Stimulated activated CD8-positive, alpha-beta memory T cell treated with anti-CD3 and anti-CD28 coated beads, Interleukin-12 subunit alpha, Interleukin-12 subunit beta, amount 100 ng/mL, for 24 hours (primary cell): Measurements from ENCODE around the gene FANCE.
A peak's percentile ranks its signal among the peaks of the same experiment; 100 is the strongest.

Experiments used
- DNase-seq: peaks from one replicate; pipeline ENCODE4 v3.0.0-alpha.2; 2020; ENCODE audit errors: extremely low read depth

FANCE gene, protein sequence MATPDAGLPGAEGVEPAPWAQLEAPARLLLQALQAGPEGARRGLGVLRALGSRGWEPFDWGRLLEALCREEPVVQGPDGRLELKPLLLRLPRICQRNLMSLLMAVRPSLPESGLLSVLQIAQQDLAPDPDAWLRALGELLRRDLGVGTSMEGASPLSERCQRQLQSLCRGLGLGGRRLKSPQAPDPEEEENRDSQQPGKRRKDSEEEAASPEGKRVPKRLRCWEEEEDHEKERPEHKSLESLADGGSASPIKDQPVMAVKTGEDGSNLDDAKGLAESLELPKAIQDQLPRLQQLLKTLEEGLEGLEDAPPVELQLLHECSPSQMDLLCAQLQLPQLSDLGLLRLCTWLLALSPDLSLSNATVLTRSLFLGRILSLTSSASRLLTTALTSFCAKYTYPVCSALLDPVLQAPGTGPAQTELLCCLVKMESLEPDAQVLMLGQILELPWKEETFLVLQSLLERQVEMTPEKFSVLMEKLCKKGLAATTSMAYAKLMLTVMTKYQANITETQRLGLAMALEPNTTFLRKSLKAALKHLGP

DNA sequence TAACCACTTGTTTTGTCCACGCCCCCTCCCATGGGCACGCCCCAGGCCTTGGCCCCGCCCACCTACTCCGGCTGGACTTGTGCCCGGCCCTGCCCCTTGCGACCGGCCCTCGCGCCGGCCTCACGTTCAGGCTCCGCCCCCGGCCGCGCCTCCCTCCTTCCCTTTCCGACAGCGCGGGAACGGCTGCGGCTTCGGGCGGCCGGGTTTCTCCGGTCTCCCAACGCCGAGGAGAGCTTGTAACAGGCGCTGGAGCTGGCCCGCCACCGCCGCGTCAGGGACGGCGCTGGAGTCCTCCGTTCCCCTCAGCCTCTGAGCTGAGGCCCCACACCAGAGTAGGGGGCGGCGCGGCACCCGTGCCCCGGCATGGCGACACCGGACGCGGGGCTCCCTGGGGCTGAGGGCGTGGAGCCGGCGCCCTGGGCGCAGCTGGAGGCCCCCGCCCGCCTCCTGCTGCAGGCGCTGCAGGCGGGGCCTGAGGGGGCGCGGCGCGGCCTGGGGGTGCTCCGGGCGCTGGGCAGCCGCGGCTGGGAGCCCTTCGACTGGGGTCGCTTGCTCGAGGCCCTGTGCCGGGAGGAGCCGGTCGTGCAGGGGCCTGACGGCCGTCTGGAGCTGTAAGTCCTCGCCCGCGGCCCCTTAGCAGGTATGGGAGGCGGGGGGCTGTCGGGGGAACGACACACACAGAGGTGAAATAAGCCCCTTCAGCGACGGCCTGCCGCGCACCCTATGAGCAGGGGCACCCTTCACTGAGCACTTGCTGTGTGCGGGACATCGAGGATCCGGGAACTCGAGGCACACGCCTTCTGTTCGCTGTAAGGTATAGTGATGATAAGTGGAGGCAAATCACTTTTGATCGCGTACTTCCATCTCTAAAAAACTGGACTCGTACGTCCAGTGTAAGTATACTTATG is at the start of gene FANCE:
TSS of gene FANCE (plus strand) at position 156 of the 908 bp plus-strand sequence. CDS start at position 364, 208 bp downstream.
- DNase-seq, result peak; percentile 82

DNA sequence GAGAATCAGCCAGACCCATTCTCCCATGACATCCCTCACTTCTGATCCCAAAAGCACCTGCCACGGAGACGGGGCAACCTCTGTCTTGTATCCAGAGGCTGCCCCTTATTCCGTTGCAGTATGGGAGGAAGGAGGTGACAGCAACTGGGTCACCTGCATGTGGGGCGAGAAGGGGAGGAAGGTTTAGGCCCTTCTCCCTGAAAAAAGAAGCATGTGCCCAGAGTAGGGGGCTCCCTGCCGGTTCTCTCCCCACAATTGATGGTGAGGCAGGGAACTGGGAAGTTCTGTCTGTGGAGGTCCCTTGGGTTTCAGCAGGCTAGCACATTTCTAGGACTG is 49.3 kb upstream of the FANCE start:
- DNase-seq, result no peak

GRCh38 chr6:35403544-35404442 is 48.3 kb upstream of the FANCE start:
- DNase-seq, result no peak

GRCh38 chr6:35406711-35407485 is 45.2 kb upstream of the FANCE start:
- DNase-seq, result no peak

DNA sequence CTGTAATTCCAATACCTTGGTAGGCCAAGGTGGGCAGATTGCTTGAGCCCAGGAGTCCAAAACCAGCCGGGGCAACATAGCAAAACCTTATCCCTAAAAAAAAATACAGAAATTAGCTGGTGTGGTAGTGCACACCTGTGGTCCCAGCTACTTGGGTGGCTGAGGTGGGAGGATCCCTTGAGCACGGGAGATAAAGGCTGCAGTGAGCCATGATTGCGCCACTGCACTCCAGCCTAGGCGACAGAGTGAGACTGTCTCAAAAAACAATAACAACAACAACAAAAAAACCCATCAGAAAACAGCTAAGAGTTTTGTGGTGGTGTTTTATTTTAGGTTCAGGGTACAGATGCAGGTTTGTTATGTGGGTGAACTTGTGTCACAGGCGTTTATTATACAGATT is 42.9 kb upstream of the FANCE start:
- no peak for DNase-seq

GRCh38 chr6:35410131-35410530 is 42.0 kb upstream of the FANCE start:
- DNase-seq, result no peak

GRCh38 chr6:35411066-35411465 is 41.1 kb upstream of the FANCE start:
- DNase-seq, result no peak

GRCh38 chr6:35412102-35412501 is 40.0 kb upstream of the FANCE start:
- no peak for DNase-seq

DNA sequence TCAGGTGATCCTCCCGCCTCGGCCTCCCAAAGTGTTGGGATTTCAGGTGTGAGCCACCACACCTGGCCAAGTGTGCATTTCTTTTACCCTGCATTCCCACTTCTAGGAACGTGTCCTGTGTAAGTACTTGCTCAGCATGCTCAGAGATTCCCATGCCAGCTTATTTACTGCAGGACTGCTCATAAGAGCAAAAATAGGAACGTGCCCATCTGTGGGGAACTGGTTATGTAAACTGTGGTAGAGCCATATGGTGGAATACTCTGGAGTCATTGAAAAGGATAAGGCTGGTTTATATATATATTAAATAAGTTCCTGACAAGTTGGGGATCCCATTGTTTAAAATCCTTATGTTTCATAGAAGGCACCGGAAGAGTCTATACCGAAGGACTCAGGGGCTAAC is 38.2 kb upstream of the FANCE start:
- no peak for DNase-seq

- no peak for DNase-seq
These were observed 36.9 kb upstream of the FANCE start for GRCh38 chr6:35415065-35415891.

DNA sequence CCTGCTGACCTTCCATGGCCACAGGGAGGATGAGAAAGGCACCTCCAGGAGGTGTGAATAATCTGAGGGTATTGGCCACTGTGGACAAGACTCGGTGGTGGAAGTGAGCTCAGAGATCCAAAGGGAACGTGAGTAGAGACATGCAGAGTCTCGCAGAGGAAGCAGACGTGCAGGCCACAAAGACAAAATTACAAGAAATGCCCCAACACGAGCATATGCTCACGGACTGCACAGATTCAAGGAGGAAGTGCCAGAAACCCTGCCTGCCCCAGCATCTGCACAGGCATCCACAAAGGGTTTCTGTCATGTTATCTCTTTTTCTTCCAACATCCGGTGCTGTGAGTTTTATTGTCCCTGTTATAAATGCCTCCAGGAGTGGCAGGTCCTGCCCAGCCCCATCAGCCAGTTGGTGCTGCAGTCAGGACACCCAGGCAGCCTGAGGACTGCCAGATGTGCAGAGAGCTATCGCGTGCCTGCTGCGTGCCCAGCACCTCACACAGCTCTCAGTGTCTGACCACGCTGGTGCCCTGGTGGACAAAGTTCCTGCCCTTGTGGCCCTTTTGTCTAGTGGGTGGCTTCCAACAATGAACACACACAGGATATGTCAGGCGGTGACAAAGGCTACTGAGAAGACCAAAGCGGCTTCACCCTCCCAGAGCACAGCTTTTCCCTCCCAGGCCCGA is 34.0 kb upstream of the FANCE start:
- no peak for DNase-seq

DNA sequence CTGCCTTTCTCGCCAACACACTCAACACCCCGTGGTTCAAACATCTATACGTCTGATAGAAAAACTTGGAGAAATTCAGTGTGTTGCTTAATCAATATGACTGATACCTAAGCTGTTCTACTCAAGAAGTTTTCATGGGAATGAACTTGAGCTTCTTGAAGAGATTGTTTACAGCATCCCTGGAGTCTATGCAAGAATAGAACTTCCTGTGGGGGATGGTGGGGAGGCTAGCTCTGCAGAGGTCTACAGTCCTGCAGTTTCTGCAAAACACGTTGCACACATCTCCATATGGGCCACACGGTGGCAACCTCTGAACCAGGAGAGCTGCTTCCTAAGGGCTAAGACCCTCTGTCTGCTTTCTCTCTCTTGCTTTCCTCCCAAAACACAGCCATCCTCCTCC is 32.7 kb upstream of the FANCE start:
- no peak for DNase-seq

DNA sequence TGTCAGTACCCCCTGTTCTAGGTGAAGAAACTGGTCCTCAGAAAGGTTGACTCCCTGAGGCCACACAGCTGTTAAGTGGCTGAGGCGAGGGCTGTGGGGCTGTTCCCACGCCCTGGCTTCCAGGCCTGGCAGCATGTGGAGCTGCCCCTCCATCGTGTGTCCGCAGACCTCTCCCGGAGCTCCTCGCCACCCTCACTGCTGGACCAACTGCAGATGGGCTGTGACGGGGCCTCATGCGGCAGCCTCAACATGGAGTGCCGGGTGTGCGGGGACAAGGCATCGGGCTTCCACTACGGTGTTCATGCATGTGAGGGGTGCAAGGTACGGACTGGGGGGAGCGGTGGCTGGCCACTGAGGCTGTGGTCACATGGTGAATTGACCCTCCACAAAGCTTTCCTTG is 32.2 kb upstream of the FANCE start:
- DNase-seq, result no peak

DNA sequence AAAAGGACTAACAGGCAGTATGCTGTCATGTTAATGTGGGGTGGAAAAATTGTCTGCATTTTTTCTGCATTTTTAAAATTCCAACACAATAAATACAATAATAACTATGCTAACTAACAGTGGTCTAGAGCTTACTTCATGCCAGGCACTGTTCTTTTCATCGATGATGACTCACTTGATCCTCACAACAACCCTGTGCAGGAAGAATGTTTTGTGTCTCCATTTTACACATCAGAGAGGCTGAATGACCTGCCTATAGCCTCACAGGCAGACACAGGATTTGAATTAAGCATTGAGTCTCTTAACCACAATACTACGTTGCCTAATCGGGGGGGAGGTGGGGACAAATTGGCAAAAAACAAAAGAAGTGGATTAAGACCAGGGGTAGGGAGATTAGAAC is 26.9 kb upstream of the FANCE start:
- DNase-seq, result no peak

DNA sequence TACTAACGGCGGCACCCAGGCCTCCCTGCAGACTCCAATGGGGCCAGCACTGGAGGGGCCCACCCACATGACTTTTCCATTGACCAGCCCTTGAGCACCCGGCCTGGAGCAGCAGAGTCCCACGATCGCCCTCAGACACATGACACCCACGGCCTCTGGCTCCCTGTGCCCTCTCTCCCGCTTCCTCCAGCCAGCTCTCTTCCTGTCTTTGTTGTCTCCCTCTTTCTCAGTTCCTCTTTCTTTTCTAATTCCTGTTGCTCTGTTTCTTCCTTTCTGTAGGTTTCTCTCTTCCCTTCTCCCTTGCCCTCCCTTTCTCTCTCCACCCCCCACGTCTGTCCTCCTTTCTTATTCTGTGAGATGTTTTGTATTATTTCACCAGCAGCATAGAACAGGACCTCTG is 26.1 kb upstream of the FANCE start:
- DNase-seq, result no peak

DNA sequence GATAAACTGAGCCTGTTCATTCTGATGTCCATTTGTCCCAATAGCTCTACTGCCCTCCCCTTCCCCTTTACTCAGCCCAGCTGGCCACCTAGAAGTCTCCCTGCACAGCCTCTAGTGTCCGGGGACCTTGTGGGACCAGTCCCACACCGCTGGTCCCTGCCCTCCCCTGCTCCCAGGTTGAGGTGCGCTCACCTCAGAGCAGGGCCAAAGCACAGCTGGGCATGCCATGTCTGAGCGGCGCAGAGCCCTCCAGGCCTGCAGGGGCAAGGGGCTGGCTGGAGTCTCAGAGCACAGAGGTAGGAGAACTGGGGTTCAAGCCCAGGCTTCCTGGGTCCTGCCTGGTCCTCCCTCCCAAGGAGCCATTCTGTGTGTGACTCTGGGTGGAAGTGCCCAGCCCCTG is 24.7 kb upstream of the FANCE start:
- no peak for DNase-seq

- no peak for DNase-seq
These were observed 24.3 kb upstream of the FANCE start for GRCh38 chr6:35427851-35428321.

DNA sequence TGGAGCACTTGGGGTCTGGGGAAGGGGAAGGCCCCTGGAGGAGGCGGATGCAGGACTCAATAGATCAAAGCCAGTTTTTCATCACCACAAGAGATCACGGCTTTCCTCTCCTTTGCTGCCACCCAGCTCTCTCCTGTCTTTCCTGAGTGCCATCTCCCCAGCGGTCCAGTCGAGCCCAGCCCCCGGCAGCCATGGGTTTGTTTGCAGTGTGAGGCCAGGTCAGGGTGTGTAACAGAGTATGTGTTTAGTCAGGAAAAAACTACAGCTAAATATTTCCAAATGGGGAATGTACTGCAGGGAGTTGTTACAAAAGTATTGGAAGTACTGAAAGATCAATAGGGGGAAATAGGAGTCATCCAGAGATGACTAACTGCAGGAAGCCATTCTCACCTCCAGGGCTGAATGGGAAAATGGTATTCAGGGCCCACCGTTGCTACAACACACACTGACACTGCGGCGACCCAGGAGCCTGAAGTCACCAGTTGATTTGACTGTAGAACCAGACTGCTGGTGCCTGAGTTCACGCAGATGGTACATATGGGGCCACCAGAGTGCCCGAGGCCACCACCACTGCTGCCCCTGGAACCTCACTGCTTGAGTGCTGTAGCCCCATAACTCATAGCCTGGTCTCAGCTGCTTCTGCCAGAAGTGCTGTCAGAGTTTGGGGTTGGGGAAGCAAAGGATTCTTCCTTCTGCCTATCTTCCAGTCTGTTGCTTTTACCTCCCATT is 23.6 kb upstream of the FANCE start:
- DNase-seq, result no peak

DNA sequence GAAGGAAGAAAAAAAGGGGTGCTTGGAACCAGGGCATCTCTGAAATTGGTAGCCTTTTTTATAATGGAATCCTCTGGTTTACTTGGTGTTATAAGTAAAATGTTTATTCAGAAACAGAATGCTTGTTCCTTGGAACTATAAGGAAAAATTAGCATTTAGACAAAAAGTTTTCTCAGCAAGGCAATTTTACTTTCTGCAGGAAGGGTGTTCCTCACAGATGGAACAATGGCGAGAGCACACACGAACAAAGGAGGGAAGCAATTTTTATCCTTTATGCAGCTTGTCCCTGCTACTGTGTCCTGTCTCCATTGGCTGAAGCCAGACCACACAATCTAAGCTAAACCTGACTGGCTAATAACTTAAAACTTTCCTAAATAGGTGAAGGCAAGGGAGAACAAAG is 22.7 kb upstream of the FANCE start:
- DNase-seq, result no peak
